Neural crest cell (in vitro differentiated cells): ENCODE data around the gene RAB11FIP4. TPM values are rescaled to one million over a fixed set of nuclear protein-coding genes. Genes with fewer than 3 reads are reported as not detected.
"Not testable (repeated sequence)": the region's sequence is repeated elsewhere in the genome, so short reads cannot be mapped to it uniquely, and the experiment has no call there.

Experiments used
- DNase-seq: peaks from one replicate; pipeline ENCODE4 v3.0.0; 2021; ENCODE audit warnings: low read depth, mixed read lengths, low spot score
- H3K27ac Mint-ChIP-seq: one replicate; pipeline ENCODE4 v1.8.0; 2021; ENCODE audit warnings: mild to moderate bottlenecking, mixed read lengths; ENCODE audit not compliant: unreplicated experiment
- H3K27me3 Mint-ChIP-seq: 2 replicates; pipeline ENCODE4 v1.8.0; 2021; ENCODE audit warnings: low read depth, mild to moderate bottlenecking, mixed read lengths
- H3K36me3 Mint-ChIP-seq: 2 replicates; pipeline ENCODE4 v1.8.0; 2021; ENCODE audit warnings: low read depth, mild to moderate bottlenecking, mixed read lengths
- H3K4me1 Mint-ChIP-seq: 2 replicates; pipeline ENCODE4 v1.8.0; 2021; ENCODE audit warnings: mixed read lengths
- H3K4me3 Mint-ChIP-seq: one replicate; pipeline ENCODE4 v1.8.0; 2021; ENCODE audit warnings: mild to moderate bottlenecking, mixed read lengths
- H3K9me3 Mint-ChIP-seq: 2 replicates; pipeline ENCODE4 v1.8.0; 2021; ENCODE audit warnings: mixed read lengths
- total RNA-seq: library from RNA; stranded (reverse); gene quantifications from 2 replicates; pipeline ENCODE4 v1.2.1, GENCODE V29; 2021
- TF ChIP-seq, protein P1 (sequence below): fragments of 200-600 bp; sonication (generic); conservative IDR thresholded peaks from 2 replicates; pipeline ENCODE4 v1.5.0; 2021; ENCODE audit warnings: antibody characterized with exemption, mild to moderate bottlenecking

The RAB11FIP4 gene
- total RNA-seq, 1 donor from 2014 or later = 7.4 TPM

DNA sequence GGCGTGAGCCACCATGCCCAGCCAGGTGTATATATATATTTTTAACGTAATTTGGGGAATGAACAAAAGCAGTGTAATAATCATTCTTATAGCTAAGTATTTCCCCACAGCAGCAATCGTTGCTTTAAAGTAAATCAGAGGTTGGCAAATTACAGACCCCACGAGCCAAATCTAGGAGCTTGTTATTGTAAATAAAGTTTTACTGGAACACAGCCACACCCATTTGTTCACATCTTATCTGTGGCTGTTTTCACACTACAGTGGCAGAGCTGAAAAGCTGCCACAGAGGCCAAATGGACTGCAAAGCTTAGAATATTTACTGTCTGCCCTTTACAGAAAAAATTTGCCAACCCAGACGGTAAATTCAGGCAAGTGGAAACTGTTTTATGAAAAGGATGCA lies 50.8 kb downstream of the RAB11FIP4 start:
- TF ChIP-seq, protein P1, sequence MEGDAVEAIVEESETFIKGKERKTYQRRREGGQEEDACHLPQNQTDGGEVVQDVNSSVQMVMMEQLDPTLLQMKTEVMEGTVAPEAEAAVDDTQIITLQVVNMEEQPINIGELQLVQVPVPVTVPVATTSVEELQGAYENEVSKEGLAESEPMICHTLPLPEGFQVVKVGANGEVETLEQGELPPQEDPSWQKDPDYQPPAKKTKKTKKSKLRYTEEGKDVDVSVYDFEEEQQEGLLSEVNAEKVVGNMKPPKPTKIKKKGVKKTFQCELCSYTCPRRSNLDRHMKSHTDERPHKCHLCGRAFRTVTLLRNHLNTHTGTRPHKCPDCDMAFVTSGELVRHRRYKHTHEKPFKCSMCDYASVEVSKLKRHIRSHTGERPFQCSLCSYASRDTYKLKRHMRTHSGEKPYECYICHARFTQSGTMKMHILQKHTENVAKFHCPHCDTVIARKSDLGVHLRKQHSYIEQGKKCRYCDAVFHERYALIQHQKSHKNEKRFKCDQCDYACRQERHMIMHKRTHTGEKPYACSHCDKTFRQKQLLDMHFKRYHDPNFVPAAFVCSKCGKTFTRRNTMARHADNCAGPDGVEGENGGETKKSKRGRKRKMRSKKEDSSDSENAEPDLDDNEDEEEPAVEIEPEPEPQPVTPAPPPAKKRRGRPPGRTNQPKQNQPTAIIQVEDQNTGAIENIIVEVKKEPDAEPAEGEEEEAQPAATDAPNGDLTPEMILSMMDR = no peak
- no peak for DNase-seq
- H3K27ac Mint-ChIP-seq = no peak overlapping the region
- H3K4me3 Mint-ChIP-seq = no peak overlapping the region
- H3K36me3 Mint-ChIP-seq = no peaks in the 10 kb centered on the region
- H3K27me3 Mint-ChIP-seq = peaks cover 11% of the 10 kb centered on the region
- no peaks in the 10 kb centered on the region for H3K9me3 Mint-ChIP-seq
- H3K4me1 Mint-ChIP-seq = peaks cover 3% of the 10 kb centered on the region

DNA sequence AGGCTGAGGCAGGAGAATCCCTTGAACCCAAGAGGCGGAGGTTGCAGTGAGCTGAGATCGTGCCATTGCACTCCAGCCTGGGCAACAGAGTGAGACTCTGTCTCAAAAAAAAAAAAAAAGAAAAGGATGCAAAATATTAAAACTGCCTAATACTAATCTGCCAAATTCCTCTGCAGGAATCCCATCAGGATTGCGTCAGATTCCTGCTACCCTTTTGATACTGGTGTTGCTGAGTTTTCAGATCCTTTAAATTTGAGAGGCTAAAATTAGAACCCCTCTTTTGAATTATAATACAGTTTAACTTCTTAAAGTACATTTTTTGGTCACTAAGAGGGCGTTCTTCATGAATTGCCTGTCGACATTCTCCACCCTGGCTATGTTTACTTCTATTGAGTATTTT lies 51.4 kb downstream of the RAB11FIP4 start:
- not testable (repeated sequence) for DNase-seq, H3K9me3 Mint-ChIP-seq, H3K36me3 Mint-ChIP-seq, H3K27ac Mint-ChIP-seq, H3K4me1 Mint-ChIP-seq, H3K4me3 Mint-ChIP-seq
- peaks cover 11% of the 10 kb centered on the region for H3K27me3 Mint-ChIP-seq

DNA sequence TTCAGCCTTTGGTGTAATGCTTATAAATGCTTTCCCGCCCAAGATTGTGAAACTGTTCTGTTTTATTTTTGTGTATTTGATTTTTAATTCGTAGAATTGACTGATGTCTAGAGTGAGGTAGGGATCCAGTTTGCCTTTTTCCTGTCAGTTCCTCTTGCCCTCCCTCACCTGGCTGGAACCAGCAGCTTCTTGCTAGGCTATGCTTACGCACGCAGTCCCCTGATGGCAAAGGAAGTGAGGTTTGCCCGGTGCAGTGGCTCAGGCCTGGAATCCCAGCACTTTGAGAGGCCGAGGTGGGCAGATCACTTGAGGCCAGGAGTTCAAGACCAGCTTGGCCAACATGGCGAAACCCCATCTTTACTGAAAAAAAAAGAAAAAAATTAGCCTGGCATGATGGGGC lies 51.9 kb downstream of the RAB11FIP4 start:
- Mint-ChIP-seq H3K9me3 (no peaks in the 10 kb centered on the region), H3K4me1 (no peaks in the 10 kb centered on the region), H3K27ac (no peak overlapping the region), H3K27me3 (peaks cover 11% of the 10 kb centered on the region), H3K4me3 (no peak overlapping the region), H3K36me3 (no peaks in the 10 kb centered on the region)
- TF ChIP-seq, protein P1 = no peak
- no peak for DNase-seq

DNA sequence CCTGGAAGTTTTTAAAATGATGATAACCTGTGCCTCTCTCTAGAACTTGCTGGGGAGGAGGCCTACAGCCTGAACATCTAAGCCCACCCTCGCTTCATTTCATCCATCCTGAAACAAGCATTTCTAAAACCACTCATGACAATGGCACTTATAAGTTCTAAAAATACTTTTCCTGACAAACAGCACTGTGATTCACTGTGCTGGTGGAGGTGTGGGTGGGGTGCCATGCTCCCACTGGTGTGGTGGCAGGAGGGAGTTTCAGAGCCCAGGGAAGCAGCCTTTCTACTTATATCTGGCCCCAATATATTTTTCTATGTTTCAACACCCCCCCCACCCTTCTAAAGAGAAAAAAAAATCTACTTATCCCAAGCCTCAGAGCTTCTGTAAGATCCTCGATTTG lies 52.6 kb downstream of the RAB11FIP4 start:
- Mint-ChIP-seq H3K27ac (no peak overlapping the region), H3K4me3 (no peak overlapping the region)

DNA sequence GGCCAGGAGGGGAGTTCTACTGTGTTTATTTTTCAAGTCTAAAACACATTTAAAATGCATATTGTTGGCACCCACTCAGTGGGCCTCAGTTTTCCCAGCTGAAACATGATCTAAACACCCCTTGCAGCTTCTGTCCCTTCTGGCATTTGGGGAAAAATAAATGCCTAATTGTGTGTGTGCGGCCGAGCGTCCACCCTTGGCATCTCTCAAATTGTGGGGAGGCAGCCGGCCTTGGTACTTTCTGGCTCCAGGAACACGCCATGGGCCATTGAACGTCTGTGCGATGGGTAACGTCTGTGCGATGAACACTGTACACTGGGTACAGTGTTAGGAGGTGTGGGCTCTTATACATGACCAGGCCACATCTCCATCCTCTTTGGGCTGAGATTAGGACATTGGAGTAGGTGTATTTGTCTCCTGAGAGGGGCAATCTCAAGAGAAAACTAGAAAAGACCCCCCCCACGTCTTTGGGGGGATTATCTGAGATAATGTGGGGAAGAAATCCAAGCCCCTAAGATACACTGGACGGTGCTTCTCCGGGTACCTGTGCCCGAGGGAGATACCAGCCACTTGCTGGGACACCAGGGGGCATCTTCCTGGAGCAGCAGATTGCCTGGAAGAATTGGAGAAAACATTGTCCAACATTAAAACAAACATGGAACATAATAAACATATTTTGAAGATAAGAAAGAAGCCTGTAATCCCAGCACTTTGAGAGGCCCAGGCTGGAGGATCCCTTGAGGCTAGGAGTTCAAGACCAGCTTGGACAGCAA lies 54.9 kb downstream of the RAB11FIP4 start:
- no peak for DNase-seq
- Mint-ChIP-seq H3K4me1 (no peaks in the 10 kb centered on the region), H3K27me3 (peaks cover 2% of the 10 kb centered on the region), H3K36me3 (no peaks in the 10 kb centered on the region), H3K27ac (no peak overlapping the region), H3K4me3 (no peak overlapping the region), H3K9me3 (no peaks in the 10 kb centered on the region)
- TF ChIP-seq, protein P1 = no peak

More for the DNA sequence above, 52.6 kb downstream of the RAB11FIP4 start:
- Mint-ChIP-seq H3K36me3 (no peaks in the 10 kb centered on the region), H3K9me3 (no peaks in the 10 kb centered on the region), H3K4me1 (no peaks in the 10 kb centered on the region), H3K27me3 (peaks cover 7% of the 10 kb centered on the region)
- DNase-seq = no peak
- TF ChIP-seq, protein P1 = no peak

DNA sequence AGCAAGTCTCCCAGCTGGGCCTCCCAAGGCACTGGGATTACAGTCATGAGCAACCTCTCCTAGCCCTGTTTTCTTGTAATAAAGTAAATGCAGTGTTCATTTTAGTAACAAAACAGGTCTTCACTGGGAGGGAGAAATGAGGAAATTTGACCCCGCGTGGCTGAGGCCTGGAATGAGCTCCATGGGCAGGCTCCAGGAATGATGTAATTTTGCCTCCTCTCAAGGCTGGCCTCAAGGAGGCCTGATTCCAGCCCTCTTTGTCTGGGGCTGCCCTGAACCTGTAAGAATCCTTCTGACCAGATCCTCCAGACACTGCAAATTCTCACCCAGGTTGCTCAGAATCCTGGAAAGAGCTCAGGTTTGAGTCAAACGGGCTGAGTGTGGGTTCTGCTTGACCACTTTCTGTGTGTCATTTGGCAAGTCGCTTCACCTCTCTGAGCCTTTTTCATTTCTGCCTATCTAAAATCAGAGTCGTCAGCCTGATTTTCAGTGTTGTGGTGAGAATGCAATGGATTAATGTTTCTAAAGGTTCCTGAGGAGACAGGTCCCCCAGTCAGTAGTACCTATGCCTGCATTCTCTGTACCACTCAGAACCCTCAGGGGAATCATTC lies 57.1 kb downstream of the RAB11FIP4 start:
- no peak for DNase-seq
- TF ChIP-seq, protein P1 = no peak
- Mint-ChIP-seq H3K9me3 (no peaks in the 10 kb centered on the region), H3K4me1 (no peaks in the 10 kb centered on the region), H3K36me3 (no peaks in the 10 kb centered on the region), H3K27me3 (no peaks in the 10 kb centered on the region), H3K4me3 (no peak overlapping the region), H3K27ac (no peak overlapping the region)
